ENCODE measurements around the gene ZDHHC6. TPM values are rescaled to one million over a fixed set of nuclear protein-coding genes. Genes with fewer than 3 reads are reported as not detected.

Gene ZDHHC6
- total and polyA plus RNA-seq, 11 donors: 10.0 to 26.1 (median 16.5) TPM

DNA sequence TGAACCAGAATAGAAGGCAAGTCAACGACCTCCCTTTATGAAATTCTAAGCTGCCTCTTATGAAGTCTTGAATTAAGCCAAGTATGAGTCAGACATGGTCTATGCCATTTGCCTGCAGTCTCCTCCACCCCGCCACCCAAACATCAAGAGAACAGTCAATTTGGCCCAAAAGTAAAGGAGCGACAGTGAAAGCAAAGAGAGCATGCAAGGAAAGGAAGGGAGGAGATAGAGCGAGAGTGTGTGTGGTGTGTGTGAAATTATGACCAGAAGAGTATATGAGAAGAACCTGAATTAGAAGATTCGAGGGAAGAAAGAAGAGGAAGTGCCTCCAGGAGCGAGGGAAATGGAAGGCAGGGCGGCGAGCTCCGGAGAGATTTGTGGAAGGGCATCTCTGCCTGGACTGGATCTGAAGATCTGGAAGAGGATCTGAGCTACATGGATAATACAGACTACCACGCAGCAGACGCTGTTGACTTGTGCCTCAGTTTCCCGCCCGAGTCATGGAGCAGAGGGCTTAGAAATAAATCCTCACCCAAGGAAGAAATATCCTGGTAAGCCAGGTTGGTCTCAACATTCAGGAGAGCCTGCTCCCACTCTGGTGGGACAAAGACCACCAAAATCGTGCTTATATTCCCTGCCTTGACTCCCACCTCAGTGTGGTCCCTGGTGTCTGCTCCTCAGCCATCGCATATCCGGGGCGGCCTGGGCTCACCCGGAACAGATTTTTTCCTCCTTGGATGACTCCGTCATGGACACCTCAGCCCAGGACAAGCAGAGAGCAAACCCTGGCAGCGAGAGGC lies 459 bp downstream of the ZDHHC6 start:
- Histone ChIP-seq H3K9me3 (no peaks in the 10 kb centered on the region), H3K4me1 (peaks cover 0 to 36% (median 25%) of the 10 kb centered on the region in 12 donors), H3K27me3 (no peaks in the 10 kb centered on the region), H3K4me3 (peak overlapping the region; percentile 75 to 100 (median 86)), H3K27ac (peak overlapping the region; percentile 48 to 97 (median 86)), H3K36me3 (peaks cover 0 to 56% (median 30%) of the 10 kb centered on the region in 9 donors)
- WGBS, 4 donors: 5 to 6% (median 6%) methylated on average over 19 to 20 of the region's 20 CpGs
- peak in 1 of 2 donors; percentile 65 for TF ChIP-seq POLR2A (IDR thresholded peaks at IDR 0.05)
- TF ChIP-seq, protein P1, sequence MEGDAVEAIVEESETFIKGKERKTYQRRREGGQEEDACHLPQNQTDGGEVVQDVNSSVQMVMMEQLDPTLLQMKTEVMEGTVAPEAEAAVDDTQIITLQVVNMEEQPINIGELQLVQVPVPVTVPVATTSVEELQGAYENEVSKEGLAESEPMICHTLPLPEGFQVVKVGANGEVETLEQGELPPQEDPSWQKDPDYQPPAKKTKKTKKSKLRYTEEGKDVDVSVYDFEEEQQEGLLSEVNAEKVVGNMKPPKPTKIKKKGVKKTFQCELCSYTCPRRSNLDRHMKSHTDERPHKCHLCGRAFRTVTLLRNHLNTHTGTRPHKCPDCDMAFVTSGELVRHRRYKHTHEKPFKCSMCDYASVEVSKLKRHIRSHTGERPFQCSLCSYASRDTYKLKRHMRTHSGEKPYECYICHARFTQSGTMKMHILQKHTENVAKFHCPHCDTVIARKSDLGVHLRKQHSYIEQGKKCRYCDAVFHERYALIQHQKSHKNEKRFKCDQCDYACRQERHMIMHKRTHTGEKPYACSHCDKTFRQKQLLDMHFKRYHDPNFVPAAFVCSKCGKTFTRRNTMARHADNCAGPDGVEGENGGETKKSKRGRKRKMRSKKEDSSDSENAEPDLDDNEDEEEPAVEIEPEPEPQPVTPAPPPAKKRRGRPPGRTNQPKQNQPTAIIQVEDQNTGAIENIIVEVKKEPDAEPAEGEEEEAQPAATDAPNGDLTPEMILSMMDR (IDR thresholded peaks at IDR 0.05): no peak
- ATAC-seq: peak in 1 of 4 donors; percentile 4
- peak in 1 of 5 donors; percentile 6 for DNase-seq
- intact Hi-C loops (cut with DNase I): loop anchor here in 3 of 10 donors (5.0 to 10.0 kb wide), 3 partner anchors 261 to 271 kb away; partner anchors contain the start of gene GPAM (in 2 of the 3)

DNA sequence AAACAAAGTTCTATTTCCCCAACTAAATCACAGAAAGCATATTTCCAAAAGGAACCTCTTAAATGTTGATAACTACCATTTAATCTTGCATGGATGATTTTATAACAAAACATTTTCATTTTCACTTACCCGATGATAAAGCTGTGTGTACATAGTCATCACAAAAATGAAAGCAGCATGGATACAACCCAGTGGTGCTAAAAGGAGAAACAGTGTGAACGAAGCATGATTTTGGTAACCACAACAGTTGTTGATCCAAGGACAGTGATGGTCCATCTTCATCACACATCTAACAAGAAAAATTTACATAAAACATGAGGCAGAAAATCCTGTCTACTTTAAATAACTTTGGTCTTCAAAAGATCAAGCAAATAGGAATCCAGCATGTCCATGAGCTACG lies 4.7 kb downstream of the ZDHHC6 start:
- H3K27me3 ChIP-seq: no peaks in the 10 kb centered on the region
- no peak for DNase-seq
- peaks cover 0 to 21% (median 10%) of the 10 kb centered on the region in 12 donors for H3K4me1 ChIP-seq
- peaks cover 0 to 84% (median 72%) of the 10 kb centered on the region in 9 donors for H3K36me3 ChIP-seq
- no peaks in the 10 kb centered on the region for H3K9me3 ChIP-seq
- H3K4me3 ChIP-seq: no peak overlapping the region
- H3K27ac ChIP-seq: no peak overlapping the region
- 56 to 89% (median 81%) methylated on average over 3 of the region's 3 CpGs for WGBS, 4 donors
- intact Hi-C loops (cut with DNase I): loop anchor here in 2 of 10 donors (10.0 kb wide), 2 partner anchors 257 to 267 kb away; partner anchors contain the start of gene GPAM (in 1 of the 2)
- ATAC-seq: no peak
- TF ChIP-seq, protein P1 (IDR thresholded peaks at IDR 0.05): no peak
- TF ChIP-seq POLR2A (IDR thresholded peaks at IDR 0.05): no peak

DNA sequence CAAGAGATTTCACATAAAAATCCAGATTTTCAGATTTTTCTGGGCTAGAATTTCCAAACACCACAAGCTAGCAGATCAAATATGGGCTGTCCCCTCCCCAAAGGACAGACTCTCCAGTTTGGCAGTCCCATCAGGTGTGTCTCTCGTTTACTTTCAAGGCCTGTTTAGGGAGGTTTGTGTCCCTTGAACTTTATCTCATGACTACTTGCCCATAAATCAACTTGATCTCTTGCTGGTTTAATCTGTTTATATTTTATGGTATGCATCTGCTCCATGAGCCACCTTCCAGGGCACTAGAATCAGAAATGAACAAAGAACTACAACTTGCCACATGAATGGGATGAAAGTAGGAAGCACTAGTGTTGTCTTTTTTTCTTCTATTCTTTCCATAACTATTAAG lies 5.2 kb downstream of the ZDHHC6 start:
- Histone ChIP-seq H3K27ac (no peak overlapping the region), H3K4me1 (peaks cover 0 to 21% (median 10%) of the 10 kb centered on the region in 12 donors), H3K4me3 (no peak overlapping the region), H3K27me3 (no peaks in the 10 kb centered on the region), H3K36me3 (peaks cover 0 to 89% (median 77%) of the 10 kb centered on the region in 9 donors), H3K9me3 (no peaks in the 10 kb centered on the region)
- ATAC-seq (no peak), DNase-seq (no peak)
- intact Hi-C loops (cut with DNase I): loop anchor here in 2 of 10 donors (10.0 kb wide), 2 partner anchors 257 to 267 kb away; partner anchors contain the start of gene GPAM (in 1 of the 2)
- 82 to 96% (median 85%) methylated on average over 1 of the region's 1 CpG for WGBS, 4 donors
- TF ChIP-seq POLR2A (IDR thresholded peaks at IDR 0.05): no peak
- TF ChIP-seq, protein P1 (IDR thresholded peaks at IDR 0.05): no peak

DNA sequence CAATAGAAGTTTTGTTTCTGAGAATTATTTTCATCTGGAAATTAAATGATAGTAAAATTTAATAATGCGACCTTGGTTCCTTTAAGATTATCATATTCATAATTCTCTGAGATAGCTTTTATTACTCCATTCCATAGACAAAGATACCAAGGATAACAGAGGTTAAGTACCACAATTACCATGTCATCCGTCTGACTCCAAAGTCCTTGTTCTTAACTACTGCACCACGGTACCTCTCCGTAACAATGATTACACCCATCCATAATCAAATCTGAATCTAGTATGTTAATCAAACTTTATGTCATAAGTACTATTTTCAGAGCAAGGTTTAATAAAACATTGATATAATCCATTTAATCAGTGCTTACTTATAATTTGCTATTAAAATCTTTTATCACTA lies 8.4 kb downstream of the ZDHHC6 start:
- TF ChIP-seq POLR2A (IDR thresholded peaks at IDR 0.05): no peak
- TF ChIP-seq, protein P1 (IDR thresholded peaks at IDR 0.05): no peak
- no peak for ATAC-seq

More for the DNA sequence above, 8.4 kb downstream of the ZDHHC6 start:
- DNase-seq: no peak
- H3K4me1 ChIP-seq: peaks cover 0 to 10% (median 0%) of the 10 kb centered on the region in 12 donors
- no peak overlapping the region for H3K27ac ChIP-seq
- no peaks in the 10 kb centered on the region for H3K27me3 ChIP-seq
- peaks cover 0 to 100% (median 87%) of the 10 kb centered on the region in 9 donors for H3K36me3 ChIP-seq
- 93 to 95% (median 94%) methylated on average over 4 of the region's 4 CpGs for WGBS, 4 donors
- no peaks in the 10 kb centered on the region for H3K9me3 ChIP-seq
- intact Hi-C loops (cut with DNase I): loop anchor here in 7 of 10 donors (5.0 to 10.0 kb wide), 4 partner anchors 124 to 266 kb away; partner anchors contain the start of gene GPAM (in 1 of the 7)
- no peak overlapping the region for H3K4me3 ChIP-seq
